ENCODE results near the gene PDSS2.
"Not testable (repeated sequence)": the region's sequence is repeated elsewhere in the genome, so short reads cannot be mapped to it uniquely, and the experiment has no call there.

The PDSS2 gene

GRCh38 chr6:107473660-107474059 is 14.3 kb upstream of the PDSS2 start:
- DNase-seq = no peak

GRCh38 chr6:107470364-107470763 is 11.0 kb upstream of the PDSS2 start:
- no peak for DNase-seq

GRCh38 chr6:107466062-107466461 is 6.7 kb upstream of the PDSS2 start:
- DNase-seq = no peak

GRCh38 chr6:107460083-107460631 is 793 bp upstream of the PDSS2 start:
- DNase-seq = no peak

- peak; percentile 11 for DNase-seq
These were observed 587 bp downstream of the PDSS2 start for GRCh38 chr6:107458672-107459282.

GRCh38 chr6:107448776-107449175 is 10.6 kb downstream of the PDSS2 start:
- DNase-seq = no peak

GRCh38 chr6:107447663-107448216 is 11.6 kb downstream of the PDSS2 start:
- DNase-seq = no peak

- no peak for DNase-seq
These were observed 15.1 kb downstream of the PDSS2 start for GRCh38 chr6:107444277-107444676.

GRCh38 chr6:107443608-107444267 is 15.6 kb downstream of the PDSS2 start:
- no peak for DNase-seq

GRCh38 chr6:107442938-107443607 is 16.3 kb downstream of the PDSS2 start:
- no peak for DNase-seq

- DNase-seq = no peak
These were observed 17.7 kb downstream of the PDSS2 start for GRCh38 chr6:107441682-107442081.

- no peak for DNase-seq
These were observed 18.4 kb downstream of the PDSS2 start for GRCh38 chr6:107440936-107441335.

GRCh38 chr6:107439406-107439805 is 20.0 kb downstream of the PDSS2 start:
- DNase-seq = no peak

GRCh38 chr6:107437691-107438090 is 21.7 kb downstream of the PDSS2 start:
- no peak for DNase-seq

GRCh38 chr6:107436881-107437280 is 22.5 kb downstream of the PDSS2 start:
- no peak for DNase-seq

- DNase-seq = no peak
These were observed 23.6 kb downstream of the PDSS2 start for GRCh38 chr6:107435798-107436197.

- no peak for DNase-seq
These were observed 24.6 kb downstream of the PDSS2 start for GRCh38 chr6:107434812-107435211.

- not testable (repeated sequence) for DNase-seq
These were observed 33.4 kb downstream of the PDSS2 start for GRCh38 chr6:107425951-107426350.

- DNase-seq = no peak
These were observed 35.8 kb downstream of the PDSS2 start for GRCh38 chr6:107423474-107423990.

GRCh38 chr6:107421696-107422256 is 37.6 kb downstream of the PDSS2 start:
- DNase-seq = no peak

GRCh38 chr6:107419733-107420132 is 39.6 kb downstream of the PDSS2 start:
- DNase-seq = no peak

- DNase-seq = no peak
These were observed 41.2 kb downstream of the PDSS2 start for GRCh38 chr6:107418118-107418517.

- no peak for DNase-seq
These were observed 43.2 kb downstream of the PDSS2 start for GRCh38 chr6:107416145-107416544.

All from CD4-positive, alpha-beta T cell treated with Interleukin-17A for 1 hour (primary cell).